GM10266 (cell line): ENCODE data around the gene FERD3L.

Experiments used
- DNase-seq: peaks from one replicate; pipeline ENCODE4 v3.0.0; 2012; ENCODE audit errors: extremely low spot score
- TF ChIP-seq, protein P1 (sequence below): IDR thresholded peaks from 2 replicates; pipeline ENCODE4 v1.5.1; 2012; ENCODE audit warnings: mild to moderate bottlenecking, low read depth; ENCODE audit not compliant: control insufficient read depth, insufficient read depth; ENCODE audit errors: missing control alignments

The FERD3L gene

GRCh38 chr7:19105546-19105945 is 39.7 kb downstream of the FERD3L start:
- TF ChIP-seq, protein P1, sequence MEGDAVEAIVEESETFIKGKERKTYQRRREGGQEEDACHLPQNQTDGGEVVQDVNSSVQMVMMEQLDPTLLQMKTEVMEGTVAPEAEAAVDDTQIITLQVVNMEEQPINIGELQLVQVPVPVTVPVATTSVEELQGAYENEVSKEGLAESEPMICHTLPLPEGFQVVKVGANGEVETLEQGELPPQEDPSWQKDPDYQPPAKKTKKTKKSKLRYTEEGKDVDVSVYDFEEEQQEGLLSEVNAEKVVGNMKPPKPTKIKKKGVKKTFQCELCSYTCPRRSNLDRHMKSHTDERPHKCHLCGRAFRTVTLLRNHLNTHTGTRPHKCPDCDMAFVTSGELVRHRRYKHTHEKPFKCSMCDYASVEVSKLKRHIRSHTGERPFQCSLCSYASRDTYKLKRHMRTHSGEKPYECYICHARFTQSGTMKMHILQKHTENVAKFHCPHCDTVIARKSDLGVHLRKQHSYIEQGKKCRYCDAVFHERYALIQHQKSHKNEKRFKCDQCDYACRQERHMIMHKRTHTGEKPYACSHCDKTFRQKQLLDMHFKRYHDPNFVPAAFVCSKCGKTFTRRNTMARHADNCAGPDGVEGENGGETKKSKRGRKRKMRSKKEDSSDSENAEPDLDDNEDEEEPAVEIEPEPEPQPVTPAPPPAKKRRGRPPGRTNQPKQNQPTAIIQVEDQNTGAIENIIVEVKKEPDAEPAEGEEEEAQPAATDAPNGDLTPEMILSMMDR: no peak
- DNase-seq: no peak

DNA sequence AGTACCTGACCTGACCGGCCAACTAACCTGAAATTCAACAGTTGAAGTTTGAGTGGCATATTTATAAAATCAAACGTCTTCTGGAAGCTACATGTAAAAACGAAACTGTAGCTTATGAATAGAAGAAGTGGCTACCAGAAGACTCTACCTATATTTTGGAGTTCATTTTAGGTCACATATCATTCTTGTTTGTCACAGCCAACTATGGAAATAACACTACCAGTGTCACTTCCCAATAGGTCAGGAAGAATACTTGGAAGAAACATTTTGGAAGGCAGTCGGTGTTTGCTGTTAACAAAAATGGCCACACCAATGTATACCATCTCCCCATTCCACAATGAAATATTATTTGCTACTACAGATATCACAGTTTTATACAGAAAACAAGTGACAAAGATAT is 40.4 kb downstream of the FERD3L start:
- TF ChIP-seq, protein P1: no peak
- no peak for DNase-seq

- TF ChIP-seq, protein P1: no peak
- DNase-seq: no peak
Measured at GRCh38 chr7:19102884-19103283, 42.3 kb downstream of the FERD3L start.

- no peak for DNase-seq
- TF ChIP-seq, protein P1: no peak
Measured at GRCh38 chr7:19101909-19102308, 43.3 kb downstream of the FERD3L start.

- TF ChIP-seq, protein P1: no peak
- no peak for DNase-seq
Measured at GRCh38 chr7:19101472-19101871, 43.7 kb downstream of the FERD3L start.

DNA sequence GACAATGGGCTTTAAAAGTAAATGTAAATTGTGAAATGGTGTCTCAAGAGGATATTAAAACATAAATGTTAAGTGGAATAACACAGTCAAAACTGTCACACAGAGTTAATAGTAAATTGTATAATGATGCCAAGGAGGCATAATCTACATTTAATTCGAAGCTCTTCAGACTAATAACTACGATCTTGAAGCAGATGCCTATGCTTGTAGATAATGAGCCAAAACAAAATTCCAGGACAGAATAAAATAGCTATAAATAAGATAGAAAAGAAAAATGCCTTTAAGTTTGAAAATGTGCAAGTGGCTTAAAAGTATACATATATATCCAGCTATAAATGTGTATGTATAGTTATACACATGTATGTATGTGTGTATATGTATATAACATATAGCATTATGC is 45.3 kb downstream of the FERD3L start:
- TF ChIP-seq, protein P1: no peak
- DNase-seq: no peak

GRCh38 chr7:19099194-19099593 is 46.0 kb downstream of the FERD3L start:
- DNase-seq: no peak
- TF ChIP-seq, protein P1: no peak
